ENCODE results near the gene SLC5A10. TPM values are rescaled to one million over a fixed set of nuclear protein-coding genes. Genes with fewer than 3 reads are reported as not detected.

Gene SLC5A10
- total RNA-seq, 1 experiment from 2014 or later: 0.17 TPM

- Histone ChIP-seq H3F3A (ENCODE audit: insufficient read depth, low read depth) (no peaks in the 10 kb centered on the region), H3K79me2 (ENCODE audit: low read depth) (no peaks in the 10 kb centered on the region), H3K27me3 (ENCODE audit: insufficient read depth, low read depth) (no peaks in the 10 kb centered on the region), H3K4me3 (no peak overlapping the region), H3K36me3 (ENCODE audit: low read depth) (peaks cover 6% of the 10 kb centered on the region; the same call in 1 of the 2 replicates), H2AFZ (no peak overlapping the region), H3K4me2 (no peak overlapping the region), H3K9me2 (ENCODE audit: insufficient read depth) (no peaks in the 10 kb centered on the region), H3K4me1 (replicated peaks; ENCODE audit: insufficient read depth) (no peaks in the 10 kb centered on the region), H4K20me1 (ENCODE audit: insufficient read depth) (no peaks in the 10 kb centered on the region), H3K9me3 (ENCODE audit: insufficient read depth, low read depth) (no peaks in the 10 kb centered on the region), H3K27ac (no peak overlapping the region)
- POLR2A ChIA-PET (ENCODE audit: unreplicated experiment): interaction anchor here (0.6 kb wide), 1 partner anchor 1312 kb away, joined by 19 read pairs; no protein-coding TSS in a partner anchor
- BruUV-seq (replicated peaks): no TSS peak
- CTCF ChIA-PET: interaction anchor here (0.8 kb wide), 1 partner anchor 284 kb away, joined by 3 read pairs; no protein-coding TSS in a partner anchor
- intact Hi-C loops (cut with micrococcal nuclease; ENCODE audit: unreplicated experiment): no loop called here
- no peak for DNase-seq
- TF ChIP-seq CTCF (conservative IDR thresholded peaks at IDR 0.05): no peak
- TF ChIP-seq EZH2 (IDR thresholded peaks at IDR 0.05; ENCODE audit: low read depth): no peak
These were observed 41.6 kb upstream of the SLC5A10 start for GRCh38 chr17:18910326-18910725.

GRCh38 chr17:18910881-18911280, 41.1 kb upstream of the SLC5A10 start:
- peaks cover 6% of the 10 kb centered on the region; the same call in 1 of the 2 replicates for H3K36me3 ChIP-seq (ENCODE audit: low read depth)

GRCh38 chr17:18916816-18917500, 35.0 kb upstream of the SLC5A10 start:
- Histone ChIP-seq H3K27me3 (ENCODE audit: insufficient read depth, low read depth) (no peaks in the 10 kb centered on the region), H3K36me3 (ENCODE audit: low read depth) (peaks cover 4% of the 10 kb centered on the region), H3K79me2 (ENCODE audit: low read depth) (no peaks in the 10 kb centered on the region; the same call in 1 of the 2 replicates), H3K27ac (no peak overlapping the region), H3K4me2 (no peak overlapping the region), H3K9me2 (ENCODE audit: insufficient read depth) (no peaks in the 10 kb centered on the region), H3K4me1 (replicated peaks; ENCODE audit: insufficient read depth) (peaks cover 15% of the 10 kb centered on the region), H3K4me3 (no peak overlapping the region), H2AFZ (no peak overlapping the region), H3K9me3 (ENCODE audit: insufficient read depth, low read depth) (no peaks in the 10 kb centered on the region), H3F3A (ENCODE audit: insufficient read depth, low read depth) (peaks cover 4% of the 10 kb centered on the region), H4K20me1 (ENCODE audit: insufficient read depth) (peaks cover 3% of the 10 kb centered on the region; the same call in 1 of the 2 replicates)
- no peak for DNase-seq
- intact Hi-C loops (cut with micrococcal nuclease; ENCODE audit: unreplicated experiment): no loop called here
- TF ChIP-seq EZH2 (IDR thresholded peaks at IDR 0.05; ENCODE audit: low read depth) (no peak), CTCF (conservative IDR thresholded peaks at IDR 0.05) (no peak)
- BruUV-seq (replicated peaks): no TSS peak
- POLR2A ChIA-PET (ENCODE audit: unreplicated experiment): no interaction called here
- CTCF ChIA-PET: no interaction called here

More at GRCh38 chr17:18910881-18911280, 41.1 kb upstream of the SLC5A10 start:
- H3K9me3 ChIP-seq (ENCODE audit: insufficient read depth, low read depth): no peaks in the 10 kb centered on the region
- H3K4me3 ChIP-seq: no peak overlapping the region
- intact Hi-C loops (cut with micrococcal nuclease; ENCODE audit: unreplicated experiment): no loop called here
- no peaks in the 10 kb centered on the region for H4K20me1 ChIP-seq (ENCODE audit: insufficient read depth)
- no peaks in the 10 kb centered on the region for H3K79me2 ChIP-seq (ENCODE audit: low read depth)
- ChIA-PET CTCF (interaction anchor here (0.8 kb wide), 1 partner anchor 285 kb away, joined by 3 read pairs; no protein-coding TSS in a partner anchor), POLR2A (ENCODE audit: unreplicated experiment) (no interaction called here)
- no TSS peak for BruUV-seq (replicated peaks)
- H3K27me3 ChIP-seq (ENCODE audit: insufficient read depth, low read depth): no peaks in the 10 kb centered on the region
- no peaks in the 10 kb centered on the region for H3K4me1 ChIP-seq (replicated peaks; ENCODE audit: insufficient read depth)
- no peaks in the 10 kb centered on the region for H3F3A ChIP-seq (ENCODE audit: insufficient read depth, low read depth)
- no peak for DNase-seq
- no peak for TF ChIP-seq EZH2 (IDR thresholded peaks at IDR 0.05; ENCODE audit: low read depth)
- TF ChIP-seq CTCF (conservative IDR thresholded peaks at IDR 0.05): no peak
- H3K9me2 ChIP-seq (ENCODE audit: insufficient read depth): no peaks in the 10 kb centered on the region
- no peak overlapping the region for H3K27ac ChIP-seq
- no peak overlapping the region for H3K4me2 ChIP-seq
- no peak overlapping the region for H2AFZ ChIP-seq
